ENCODE results near the gene ZC3H7A. TPM values are rescaled to one million over a fixed set of nuclear protein-coding genes. Genes with fewer than 3 reads are reported as not detected.
"Not testable (repeated sequence)": the region's sequence is repeated elsewhere in the genome, so short reads cannot be mapped to it uniquely, and the experiment has no call there.

The ZC3H7A gene
- total and polyA plus RNA-seq, 8 donors = 16.1 to 110 (median 53.4) TPM

- no peaks in the 10 kb centered on the region for H3K9me3 ChIP-seq
- intact Hi-C loops (cut with DNase I; ENCODE audit: low total_unique reads) = loop anchor here (10.0 kb wide), 2 partner anchors 295 to 425 kb away; a partner anchor contains a TSS
- 55 to 80% (median 64%) methylated on average over 10 of the region's 10 CpGs for WGBS, 5 donors
- H3K27ac ChIP-seq = no peak overlapping the region
- no peaks in the 10 kb centered on the region for H3K27me3 ChIP-seq
- peaks cover 0 to 14% (median 7%) of the 10 kb centered on the region in 4 donors for H3K4me1 ChIP-seq
- no peak overlapping the region for H3K4me3 ChIP-seq
- H3K36me3 ChIP-seq = no peaks in the 10 kb centered on the region
- TF ChIP-seq POLR2A (IDR thresholded peaks at IDR 0.05) (no peak), POLR2AphosphoS5 (IDR thresholded peaks at IDR 0.05) (no peak), EP300 (IDR thresholded peaks at IDR 0.05) (no peak)
- TF ChIP-seq, protein P1, sequence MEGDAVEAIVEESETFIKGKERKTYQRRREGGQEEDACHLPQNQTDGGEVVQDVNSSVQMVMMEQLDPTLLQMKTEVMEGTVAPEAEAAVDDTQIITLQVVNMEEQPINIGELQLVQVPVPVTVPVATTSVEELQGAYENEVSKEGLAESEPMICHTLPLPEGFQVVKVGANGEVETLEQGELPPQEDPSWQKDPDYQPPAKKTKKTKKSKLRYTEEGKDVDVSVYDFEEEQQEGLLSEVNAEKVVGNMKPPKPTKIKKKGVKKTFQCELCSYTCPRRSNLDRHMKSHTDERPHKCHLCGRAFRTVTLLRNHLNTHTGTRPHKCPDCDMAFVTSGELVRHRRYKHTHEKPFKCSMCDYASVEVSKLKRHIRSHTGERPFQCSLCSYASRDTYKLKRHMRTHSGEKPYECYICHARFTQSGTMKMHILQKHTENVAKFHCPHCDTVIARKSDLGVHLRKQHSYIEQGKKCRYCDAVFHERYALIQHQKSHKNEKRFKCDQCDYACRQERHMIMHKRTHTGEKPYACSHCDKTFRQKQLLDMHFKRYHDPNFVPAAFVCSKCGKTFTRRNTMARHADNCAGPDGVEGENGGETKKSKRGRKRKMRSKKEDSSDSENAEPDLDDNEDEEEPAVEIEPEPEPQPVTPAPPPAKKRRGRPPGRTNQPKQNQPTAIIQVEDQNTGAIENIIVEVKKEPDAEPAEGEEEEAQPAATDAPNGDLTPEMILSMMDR (IDR thresholded peaks at IDR 0.05) = no peak
- DNase-seq = peak in 1 of 2 donors; percentile 27
Measured at GRCh38 chr16:11819798-11820197, 22.7 kb upstream of the ZC3H7A start.

DNA sequence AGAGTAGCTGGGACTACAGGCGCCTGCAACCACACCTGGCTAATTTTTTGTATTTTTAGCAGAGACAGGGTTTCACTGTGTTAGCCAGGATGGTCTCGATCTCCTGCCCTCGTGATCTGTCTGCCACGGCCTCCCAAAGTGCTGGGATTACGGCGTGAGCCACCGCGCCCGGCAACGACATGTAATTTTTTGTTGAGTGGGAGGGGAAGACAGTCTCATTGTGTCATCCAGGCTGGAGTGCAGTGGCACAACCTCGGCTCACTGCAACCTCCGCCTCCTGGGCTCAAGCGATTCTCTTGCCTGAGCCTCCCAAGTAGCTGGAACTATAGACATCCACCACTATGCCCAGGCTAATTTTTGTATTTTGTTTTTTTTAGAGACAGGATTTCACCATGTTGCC, 21.9 kb upstream of the ZC3H7A start:
- H3K4me1 ChIP-seq, H3K36me3 ChIP-seq, H3K4me3 ChIP-seq, H3K9me3 ChIP-seq, H3K27me3 ChIP-seq, DNase-seq, H3K27ac ChIP-seq: not testable (repeated sequence)
- intact Hi-C loops (cut with DNase I; ENCODE audit: low total_unique reads) = loop anchor here (10.0 kb wide), 2 partner anchors 294 to 424 kb away; a partner anchor contains a TSS
- 87 to 93% (median 90%) methylated on average over 13 of the region's 13 CpGs for WGBS, 5 donors

- no peak for TF ChIP-seq EP300 (IDR thresholded peaks at IDR 0.05)
- TF ChIP-seq, protein P1 (IDR thresholded peaks at IDR 0.05) = no peak
- no peak for TF ChIP-seq POLR2A (IDR thresholded peaks at IDR 0.05)
- TF ChIP-seq POLR2AphosphoS5 (IDR thresholded peaks at IDR 0.05) = no peak
- intact Hi-C loops (cut with DNase I; ENCODE audit: low total_unique reads) = loop anchor here (10.0 kb wide), 2 partner anchors 291 to 421 kb away; a partner anchor contains a TSS
- peaks cover 0 to 6% (median 2%) of the 10 kb centered on the region in 4 donors for H3K4me1 ChIP-seq
Measured at GRCh38 chr16:11816123-11816522, 19.1 kb upstream of the ZC3H7A start.

GRCh38 chr16:11814800-11815199, 17.7 kb upstream of the ZC3H7A start:
- DNase-seq, H3K36me3 ChIP-seq, H3K4me3 ChIP-seq, H3K9me3 ChIP-seq, H3K27me3 ChIP-seq, H3K27ac ChIP-seq: not testable (repeated sequence)
- 83 to 89% (median 88%) methylated on average over 4 of the region's 4 CpGs for WGBS, 5 donors
- intact Hi-C loops (cut with DNase I; ENCODE audit: low total_unique reads) = loop anchor here (10.0 kb wide), 2 partner anchors 290 to 420 kb away; a partner anchor contains a TSS
- H3K4me1 ChIP-seq = peaks cover 0 to 15% (median 2%) of the 10 kb centered on the region in 4 donors

More at GRCh38 chr16:11816123-11816522, 19.1 kb upstream of the ZC3H7A start:
- 54 to 87% (median 76%) methylated on average over 5 of the region's 5 CpGs for WGBS, 5 donors
- no peak for DNase-seq
- Histone ChIP-seq H3K36me3 (no peaks in the 10 kb centered on the region), H3K27me3 (no peaks in the 10 kb centered on the region), H3K27ac (no peak overlapping the region), H3K4me3 (no peak overlapping the region), H3K9me3 (no peaks in the 10 kb centered on the region)

- no peaks in the 10 kb centered on the region for H3K36me3 ChIP-seq
- WGBS, 5 donors = 68 to 83% (median 75%) methylated on average over 8 of the region's 8 CpGs
- TF ChIP-seq, protein P1 (IDR thresholded peaks at IDR 0.05) = no peak
- TF ChIP-seq POLR2AphosphoS5 (IDR thresholded peaks at IDR 0.05) = no peak
- no peak for TF ChIP-seq POLR2A (IDR thresholded peaks at IDR 0.05)
- no peak for TF ChIP-seq EP300 (IDR thresholded peaks at IDR 0.05)
- H3K4me3 ChIP-seq = no peak overlapping the region
- no peak overlapping the region for H3K27ac ChIP-seq
- intact Hi-C loops (cut with DNase I; ENCODE audit: low total_unique reads) = no loop called here
- H3K9me3 ChIP-seq = no peaks in the 10 kb centered on the region
- no peak for DNase-seq
- H3K27me3 ChIP-seq = no peaks in the 10 kb centered on the region
- H3K4me1 ChIP-seq = peaks cover 0 to 11% (median 0%) of the 10 kb centered on the region in 4 donors
Measured at GRCh38 chr16:11806721-11807120, 9.7 kb upstream of the ZC3H7A start.

All from stomach (tissue), 9 donors.